Measurements from ENCODE around the gene SVIL. TPM values are rescaled to one million over a fixed set of nuclear protein-coding genes. Genes with fewer than 3 reads are reported as not detected.
"Not testable (repeated sequence)": the region's sequence is repeated elsewhere in the genome, so short reads cannot be mapped to it uniquely, and the experiment has no call there.

Gene SVIL
- total and polyA plus RNA-seq, 11 donors = 95.2 to 589 (median 355) TPM

- no peak for ATAC-seq
- Histone ChIP-seq H3K9me3 (no peaks in the 10 kb centered on the region), H3K27me3 (no peaks in the 10 kb centered on the region), H3K27ac (no peak overlapping the region), H3K4me1 (peaks cover 0 to 69% (median 40%) of the 10 kb centered on the region in 12 donors), H3K4me3 (no peak overlapping the region), H3K36me3 (peaks cover 0 to 4% (median 0%) of the 10 kb centered on the region in 9 donors)
- intact Hi-C loops (cut with DNase I) = loop anchor here in 1 of 10 donors (10.0 kb wide), 1 partner anchor 120 kb away; no protein-coding TSS in a partner anchor
- TF ChIP-seq POLR2A (IDR thresholded peaks at IDR 0.05) = no peak
- TF ChIP-seq, protein P1, sequence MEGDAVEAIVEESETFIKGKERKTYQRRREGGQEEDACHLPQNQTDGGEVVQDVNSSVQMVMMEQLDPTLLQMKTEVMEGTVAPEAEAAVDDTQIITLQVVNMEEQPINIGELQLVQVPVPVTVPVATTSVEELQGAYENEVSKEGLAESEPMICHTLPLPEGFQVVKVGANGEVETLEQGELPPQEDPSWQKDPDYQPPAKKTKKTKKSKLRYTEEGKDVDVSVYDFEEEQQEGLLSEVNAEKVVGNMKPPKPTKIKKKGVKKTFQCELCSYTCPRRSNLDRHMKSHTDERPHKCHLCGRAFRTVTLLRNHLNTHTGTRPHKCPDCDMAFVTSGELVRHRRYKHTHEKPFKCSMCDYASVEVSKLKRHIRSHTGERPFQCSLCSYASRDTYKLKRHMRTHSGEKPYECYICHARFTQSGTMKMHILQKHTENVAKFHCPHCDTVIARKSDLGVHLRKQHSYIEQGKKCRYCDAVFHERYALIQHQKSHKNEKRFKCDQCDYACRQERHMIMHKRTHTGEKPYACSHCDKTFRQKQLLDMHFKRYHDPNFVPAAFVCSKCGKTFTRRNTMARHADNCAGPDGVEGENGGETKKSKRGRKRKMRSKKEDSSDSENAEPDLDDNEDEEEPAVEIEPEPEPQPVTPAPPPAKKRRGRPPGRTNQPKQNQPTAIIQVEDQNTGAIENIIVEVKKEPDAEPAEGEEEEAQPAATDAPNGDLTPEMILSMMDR (IDR thresholded peaks at IDR 0.05) = no peak
- WGBS, 4 donors = 65 to 71% (median 67%) methylated on average over 2 of the region's 2 CpGs
- DNase-seq = no peak
Observed at GRCh38 chr10:29615195-29615594, 19.6 kb downstream of the SVIL start.

GRCh38 chr10:29614289-29614688 lies 20.5 kb downstream of the SVIL start:
- not testable (repeated sequence) for H3K27me3 ChIP-seq, H3K9me3 ChIP-seq, H3K4me3 ChIP-seq, DNase-seq, H3K36me3 ChIP-seq, H3K27ac ChIP-seq, ATAC-seq
- intact Hi-C loops (cut with DNase I) = loop anchor here in 1 of 10 donors (10.0 kb wide), 1 partner anchor 121 kb away; no protein-coding TSS in a partner anchor
- WGBS, 4 donors = 88 to 100% (median 97%) methylated on average over 1 of the region's 1 CpG
- peaks cover 0 to 71% (median 42%) of the 10 kb centered on the region in 12 donors for H3K4me1 ChIP-seq

- H3K9me3 ChIP-seq = no peaks in the 10 kb centered on the region
- ATAC-seq (no peak), DNase-seq (no peak)
- H3K27ac ChIP-seq = no peak overlapping the region
- peaks cover 0 to 4% (median 0%) of the 10 kb centered on the region in 9 donors for H3K36me3 ChIP-seq
- TF ChIP-seq, protein P1 (IDR thresholded peaks at IDR 0.05) = no peak
- TF ChIP-seq POLR2A (IDR thresholded peaks at IDR 0.05) = no peak
- no peaks in the 10 kb centered on the region for H3K27me3 ChIP-seq
- intact Hi-C loops (cut with DNase I) = loop anchor here in 1 of 10 donors (10.0 kb wide), 1 partner anchor 121 kb away; no protein-coding TSS in a partner anchor
- WGBS, 4 donors = 79 to 89% (median 87%) methylated on average over 4 of the region's 4 CpGs
- H3K4me1 ChIP-seq = peaks cover 0 to 71% (median 43%) of the 10 kb centered on the region in 12 donors
- no peak overlapping the region for H3K4me3 ChIP-seq
Observed at GRCh38 chr10:29613791-29614190, 21.0 kb downstream of the SVIL start.

- H3K27me3 ChIP-seq = no peaks in the 10 kb centered on the region
- H3K4me3 ChIP-seq = no peak overlapping the region
- 83 to 91% (median 88%) methylated on average over 6 of the region's 6 CpGs for WGBS, 4 donors
- peaks cover 0 to 4% (median 0%) of the 10 kb centered on the region in 9 donors for H3K36me3 ChIP-seq
- TF ChIP-seq POLR2A (IDR thresholded peaks at IDR 0.05) = no peak
- TF ChIP-seq, protein P1 (IDR thresholded peaks at IDR 0.05) = no peak
- no peaks in the 10 kb centered on the region for H3K9me3 ChIP-seq
- H3K27ac ChIP-seq = peak overlapping the region in 1 of 12 donors; percentile 42
- DNase-seq (no peak), ATAC-seq (no peak)
- H3K4me1 ChIP-seq = peaks cover 0 to 71% (median 42%) of the 10 kb centered on the region in 12 donors
- intact Hi-C loops (cut with DNase I) = loop anchor here in 1 of 10 donors (10.0 kb wide), 1 partner anchor 122 kb away; no protein-coding TSS in a partner anchor
Observed at GRCh38 chr10:29613196-29613595, 21.6 kb downstream of the SVIL start.

All from heart left ventricle (tissue), 16 donors.